Lower lobe of right lung (tissue), 2 donors: ENCODE measurements around the gene HEXB. TPM values are rescaled to one million over a fixed set of nuclear protein-coding genes. Genes with fewer than 3 reads are reported as not detected.
"Not testable (repeated sequence)": the region's sequence is repeated elsewhere in the genome, so short reads cannot be mapped to it uniquely, and the experiment has no call there.

Experiments
- ATAC-seq, 2 donors: fragments of 200-7000 bp; cut with Tn5 transposase; one replicate each; pipeline ENCODE4 v1.9.1; 2020 to 2022; ENCODE audit warnings: mild to moderate bottlenecking in 2 of 2, moderate library complexity in 2 of 2
- DNase-seq: peaks from one replicate; pipeline ENCODE4 v3.0.0-alpha.2; 2020
- H3K27ac ChIP-seq: fragments of 200-600 bp; one replicate; pipeline ENCODE4 v1.8.0; 2022
- H3K27me3 ChIP-seq: fragments of 200-600 bp; one replicate; pipeline ENCODE4 v1.8.0; 2022; ENCODE audit warnings: low read depth
- H3K36me3 ChIP-seq: fragments of 200-600 bp; one replicate; pipeline ENCODE4 v1.8.0; 2022; ENCODE audit warnings: mild to moderate bottlenecking
- H3K4me1 ChIP-seq: fragments of 200-600 bp; one replicate; pipeline ENCODE4 v1.8.0; 2022
- H3K4me3 ChIP-seq: fragments of 200-600 bp; one replicate; pipeline ENCODE4 v1.8.0; 2022; ENCODE audit warnings: mild to moderate bottlenecking
- H3K9me3 ChIP-seq: fragments of 200-600 bp; one replicate; pipeline ENCODE4 v1.8.0; 2022
- intact Hi-C: fragments of 100-400 bp; cut with DNase I; formaldehyde crosslinking; loops from one replicate; pipeline ENCODE4 v1.11.0; 2022
- total RNA-seq: library from RNA; stranded (reverse); fragmentation: NEBNext Ultra II Directional; extraction: Animal tissue kit (Norgen Biotek cat#: 25700); gene quantifications from one replicate; pipeline ENCODE4 v1.2.1, GENCODE V29; 2021
- TF ChIP-seq, protein P1 (sequence below): fragments of 200-600 bp; IDR thresholded peaks from one replicate; pipeline ENCODE4 v1.8.0; 2022; ENCODE audit warnings: antibody characterized with exemption, mild to moderate bottlenecking
- donor health status: DM: no; HTN: yes; CAD: no; lungs with severe emphysema.

Gene HEXB
- total RNA-seq, 1 donor from 2014 or later = 355 TPM

- ATAC-seq (no peak), DNase-seq (no peak)
- Histone ChIP-seq H3K4me3 (no peak overlapping the region), H3K27ac (no peak overlapping the region), H3K36me3 (no peaks in the 10 kb centered on the region), H3K4me1 (no peaks in the 10 kb centered on the region), H3K27me3 (no peaks in the 10 kb centered on the region), H3K9me3 (no peaks in the 10 kb centered on the region)
- TF ChIP-seq, protein P1, sequence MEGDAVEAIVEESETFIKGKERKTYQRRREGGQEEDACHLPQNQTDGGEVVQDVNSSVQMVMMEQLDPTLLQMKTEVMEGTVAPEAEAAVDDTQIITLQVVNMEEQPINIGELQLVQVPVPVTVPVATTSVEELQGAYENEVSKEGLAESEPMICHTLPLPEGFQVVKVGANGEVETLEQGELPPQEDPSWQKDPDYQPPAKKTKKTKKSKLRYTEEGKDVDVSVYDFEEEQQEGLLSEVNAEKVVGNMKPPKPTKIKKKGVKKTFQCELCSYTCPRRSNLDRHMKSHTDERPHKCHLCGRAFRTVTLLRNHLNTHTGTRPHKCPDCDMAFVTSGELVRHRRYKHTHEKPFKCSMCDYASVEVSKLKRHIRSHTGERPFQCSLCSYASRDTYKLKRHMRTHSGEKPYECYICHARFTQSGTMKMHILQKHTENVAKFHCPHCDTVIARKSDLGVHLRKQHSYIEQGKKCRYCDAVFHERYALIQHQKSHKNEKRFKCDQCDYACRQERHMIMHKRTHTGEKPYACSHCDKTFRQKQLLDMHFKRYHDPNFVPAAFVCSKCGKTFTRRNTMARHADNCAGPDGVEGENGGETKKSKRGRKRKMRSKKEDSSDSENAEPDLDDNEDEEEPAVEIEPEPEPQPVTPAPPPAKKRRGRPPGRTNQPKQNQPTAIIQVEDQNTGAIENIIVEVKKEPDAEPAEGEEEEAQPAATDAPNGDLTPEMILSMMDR = no peak
- intact Hi-C loops = no loop called here
Measured at GRCh38 chr5:74669821-74670220, 15.2 kb upstream of the HEXB start.

- Histone ChIP-seq H3K4me3 (no peak overlapping the region), H3K36me3 (no peaks in the 10 kb centered on the region), H3K9me3 (no peaks in the 10 kb centered on the region), H3K4me1 (no peaks in the 10 kb centered on the region), H3K27me3 (no peaks in the 10 kb centered on the region), H3K27ac (no peak overlapping the region)
- ATAC-seq = no peak
- DNase-seq = no peak
- intact Hi-C loops = no loop called here
- TF ChIP-seq, protein P1 = no peak
Measured at GRCh38 chr5:74670396-74671038, 14.5 kb upstream of the HEXB start.

GRCh38 chr5:74672215-74672877, 12.7 kb upstream of the HEXB start:
- intact Hi-C loops = no loop called here
- H3K27ac ChIP-seq = no peak overlapping the region

DNA sequence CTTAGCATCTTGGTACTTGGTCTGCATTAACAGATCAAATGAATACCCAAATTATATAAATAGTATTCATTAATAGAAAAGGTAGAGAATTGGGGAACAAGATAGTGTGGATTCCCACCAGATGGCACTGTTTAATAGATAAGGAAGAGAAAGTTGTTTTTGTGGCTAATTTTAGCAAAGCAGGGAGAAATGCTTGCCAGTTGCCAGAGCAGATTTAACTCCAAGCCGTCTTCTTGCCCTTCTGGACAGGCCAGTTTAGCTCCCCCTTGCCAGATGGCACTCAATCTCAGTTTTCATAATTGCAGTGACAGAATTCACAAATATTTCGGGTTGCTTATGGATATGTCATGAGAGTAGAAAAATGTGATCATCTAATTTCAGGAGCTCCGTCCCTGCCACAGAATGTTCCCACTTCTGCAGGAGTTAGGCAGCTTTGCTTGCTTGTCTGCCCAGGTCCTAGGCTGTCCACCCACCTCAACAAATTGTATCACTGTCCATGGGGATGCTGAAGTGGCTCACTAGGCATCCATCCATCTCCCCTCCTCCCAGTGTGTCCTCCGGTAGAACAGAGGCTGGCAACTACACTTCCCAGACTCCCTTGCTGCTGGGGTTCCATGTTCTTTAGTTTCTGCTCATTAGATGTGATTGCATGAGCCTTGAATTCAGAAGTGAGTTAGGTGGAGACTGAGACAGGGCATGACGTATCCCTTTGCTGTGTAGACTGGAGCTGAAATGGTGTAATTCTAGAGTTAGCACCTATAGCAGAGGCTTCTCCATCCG, 11.8 kb upstream of the HEXB start:
- Histone ChIP-seq H3K4me3 (peak overlapping the region; percentile 35), H3K36me3 (no peaks in the 10 kb centered on the region), H3K9me3 (no peaks in the 10 kb centered on the region), H3K27me3 (no peaks in the 10 kb centered on the region), H3K27ac (no peak overlapping the region), H3K4me1 (no peaks in the 10 kb centered on the region)
- intact Hi-C loops = no loop called here
- DNase-seq = no peak
- TF ChIP-seq, protein P1 = peak; percentile 44
- peak; percentile 37 to 49 for ATAC-seq

More at GRCh38 chr5:74672215-74672877, 12.7 kb upstream of the HEXB start:
- H3K4me1 ChIP-seq = no peaks in the 10 kb centered on the region
- no peaks in the 10 kb centered on the region for H3K9me3 ChIP-seq
- DNase-seq (no peak), ATAC-seq (no peak)
- H3K4me3 ChIP-seq = no peak overlapping the region
- TF ChIP-seq, protein P1 = no peak
- H3K36me3 ChIP-seq = no peaks in the 10 kb centered on the region
- no peaks in the 10 kb centered on the region for H3K27me3 ChIP-seq

GRCh38 chr5:74676466-74676865, 8.6 kb upstream of the HEXB start:
- H3K36me3 ChIP-seq, H3K27ac ChIP-seq, H3K9me3 ChIP-seq, H3K27me3 ChIP-seq, intact Hi-C loops, H3K4me3 ChIP-seq, H3K4me1 ChIP-seq, ATAC-seq, DNase-seq: not testable (repeated sequence)

DNA sequence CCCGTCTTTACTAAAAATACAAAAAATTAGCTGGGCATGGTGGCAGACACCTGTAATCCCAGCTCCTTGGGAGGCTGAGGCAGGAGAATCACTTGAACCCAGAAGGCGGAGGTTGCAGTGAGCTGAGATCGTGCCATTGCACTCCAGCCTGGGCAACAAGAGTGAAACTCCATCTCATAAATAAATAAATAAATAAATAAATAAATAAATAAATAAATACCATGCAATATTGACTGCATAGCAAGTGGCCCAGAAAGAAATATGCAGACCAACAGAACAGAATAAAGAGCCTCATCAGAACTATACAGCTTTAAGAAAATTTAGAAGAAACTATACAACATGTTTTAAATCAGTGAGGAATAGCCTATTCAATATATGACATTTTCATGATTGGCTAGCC, 6.9 kb upstream of the HEXB start:
- H3K4me1 ChIP-seq, DNase-seq, intact Hi-C loops, H3K27me3 ChIP-seq, ATAC-seq, H3K27ac ChIP-seq, H3K9me3 ChIP-seq, H3K4me3 ChIP-seq, H3K36me3 ChIP-seq: not testable (repeated sequence)

DNA sequence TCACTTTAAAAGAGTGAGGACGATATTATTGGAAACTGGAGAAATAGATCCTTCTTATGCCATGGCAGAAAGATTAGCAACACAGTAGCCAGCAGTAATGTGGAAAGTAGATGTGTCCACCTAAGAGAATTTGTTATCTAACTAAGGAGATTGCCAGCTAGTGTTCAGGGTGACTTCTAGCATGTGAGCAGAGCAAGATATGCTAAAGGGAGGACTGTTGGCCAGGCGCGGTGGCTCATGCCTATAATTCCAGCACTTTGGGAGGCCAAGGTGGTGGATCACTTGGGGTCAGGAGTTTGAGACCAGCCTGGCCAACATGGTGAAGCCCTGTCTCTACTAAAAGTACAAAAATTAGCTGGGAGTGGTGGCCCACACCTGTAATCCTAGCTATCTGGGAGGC, 5.7 kb upstream of the HEXB start:
- intact Hi-C loops, H3K4me3 ChIP-seq, ATAC-seq, H3K4me1 ChIP-seq, H3K36me3 ChIP-seq, H3K9me3 ChIP-seq, H3K27ac ChIP-seq, DNase-seq, H3K27me3 ChIP-seq: not testable (repeated sequence)
